ENCODE results near the gene PPP2R2B.

DNA sequence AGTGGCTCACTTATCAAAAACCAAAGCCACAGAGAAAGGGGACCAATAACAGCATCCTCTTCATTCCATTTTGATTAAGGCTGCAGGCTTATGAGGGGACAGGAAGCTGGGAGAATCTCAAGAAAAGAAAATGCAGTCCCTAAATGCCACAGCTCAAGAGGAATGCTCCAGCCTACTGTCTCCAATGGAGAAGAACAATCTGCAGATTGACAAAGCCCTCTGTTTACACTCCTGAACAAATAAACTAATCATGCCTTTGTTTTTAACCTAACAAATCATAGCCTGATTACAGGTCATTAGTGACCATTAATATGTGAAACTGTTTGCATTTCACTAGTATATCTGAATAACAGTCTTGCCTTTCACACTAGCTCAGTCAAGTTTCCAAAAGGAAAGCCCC lies 26.5 kb downstream of the PPP2R2B start:
- TF ChIP-seq, protein P1, sequence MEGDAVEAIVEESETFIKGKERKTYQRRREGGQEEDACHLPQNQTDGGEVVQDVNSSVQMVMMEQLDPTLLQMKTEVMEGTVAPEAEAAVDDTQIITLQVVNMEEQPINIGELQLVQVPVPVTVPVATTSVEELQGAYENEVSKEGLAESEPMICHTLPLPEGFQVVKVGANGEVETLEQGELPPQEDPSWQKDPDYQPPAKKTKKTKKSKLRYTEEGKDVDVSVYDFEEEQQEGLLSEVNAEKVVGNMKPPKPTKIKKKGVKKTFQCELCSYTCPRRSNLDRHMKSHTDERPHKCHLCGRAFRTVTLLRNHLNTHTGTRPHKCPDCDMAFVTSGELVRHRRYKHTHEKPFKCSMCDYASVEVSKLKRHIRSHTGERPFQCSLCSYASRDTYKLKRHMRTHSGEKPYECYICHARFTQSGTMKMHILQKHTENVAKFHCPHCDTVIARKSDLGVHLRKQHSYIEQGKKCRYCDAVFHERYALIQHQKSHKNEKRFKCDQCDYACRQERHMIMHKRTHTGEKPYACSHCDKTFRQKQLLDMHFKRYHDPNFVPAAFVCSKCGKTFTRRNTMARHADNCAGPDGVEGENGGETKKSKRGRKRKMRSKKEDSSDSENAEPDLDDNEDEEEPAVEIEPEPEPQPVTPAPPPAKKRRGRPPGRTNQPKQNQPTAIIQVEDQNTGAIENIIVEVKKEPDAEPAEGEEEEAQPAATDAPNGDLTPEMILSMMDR (IDR thresholded peaks at IDR 0.05), result no peak
- TF ChIP-seq POLR2A (IDR thresholded peaks at IDR 0.05) (no peak), EP300 (IDR thresholded peaks at IDR 0.05) (no peak)
